Liver (tissue), 3 donors: ENCODE measurements around the gene ARHGAP36.

Experiments used
- CTCF ChIP-seq: fragments of 150-350 bp; IDR thresholded peaks from 2 replicates; pipeline ENCODE4 v1.5.1; 2017; ENCODE audit warnings: improper control_type of control experiment, low read depth, low read length; ENCODE audit not compliant: missing input control
- EGR1 ChIP-seq, 2 donors: IDR thresholded peaks; 2 replicates each; pipeline ENCODE4 v1.6.1; 2016 to 2018; ENCODE audit warnings: antibody characterized with exemption in 2 of 2, low read depth in 2 of 2
- FOXA1 ChIP-seq: IDR thresholded peaks from 2 replicates; pipeline ENCODE4 v1.6.1; 2016; ENCODE audit warnings: antibody characterized with exemption
- GABPA ChIP-seq, 2 donors: IDR thresholded peaks in 1 of 2; conservative IDR thresholded peaks in 1 of 2; 2 replicates each; pipeline ENCODE4 v1.6.1; 2016; ENCODE audit warnings: antibody characterized with exemption in 2 of 2, mild to moderate bottlenecking in 1 of 2, moderate library complexity in 1 of 2
- JUND ChIP-seq, 2 donors: IDR thresholded peaks; 2 replicates each; pipeline ENCODE4 v1.6.1; 2016; ENCODE audit warnings: antibody characterized with exemption in 2 of 2
- RAD21 ChIP-seq, 2 donors: IDR thresholded peaks; 2 replicates each; pipeline ENCODE4 v1.6.1; 2016; ENCODE audit warnings: antibody characterized with exemption in 2 of 2, mild to moderate bottlenecking in 2 of 2
- REST ChIP-seq: IDR thresholded peaks from 2 replicates; pipeline ENCODE4 v1.6.1; 2016; ENCODE audit warnings: antibody characterized with exemption, mild to moderate bottlenecking
- SP1 ChIP-seq: IDR thresholded peaks from 2 replicates; pipeline ENCODE4 v1.6.1; 2018; ENCODE audit warnings: antibody characterized with exemption, mild to moderate bottlenecking
- TAF1 ChIP-seq: conservative IDR thresholded peaks from 2 replicates; pipeline ENCODE4 v1.6.1; 2016; ENCODE audit warnings: antibody characterized with exemption, mild to moderate bottlenecking
- donor health status: healthy.
- donor health status: healthy.

- TF ChIP-seq GABPA (IDR thresholded peaks at IDR 0.05 in 1 of 2, conservative IDR thresholded peaks at IDR 0.05 in 1 of 2) (no peak), CTCF (no peak), REST (no peak), RAD21 (IDR thresholded peaks at IDR 0.05) (no peak), FOXA1 (no peak), JUND (IDR thresholded peaks at IDR 0.05) (no peak), SP1 (no peak), EGR1 (IDR thresholded peaks at IDR 0.05; ENCODE audit: low read depth in 2 of 2) (no peak), TAF1 (no peak)
Observed at GRCh38 chrX:131073607-131074006, 15.5 kb downstream of the ARHGAP36 start.
